Naive B cell (primary cell): Measurements from ENCODE around the gene PRSS27. TPM values are rescaled to one million over a fixed set of nuclear protein-coding genes. Genes with fewer than 3 reads are reported as not detected.

ENCODE experiments used
- ATAC-seq, 2 donors: fragments of 150-1000 bp; cut with Tn5 transposase; 2 replicates each; pipeline ENCODE4 v1.10.0; 2021; ENCODE audit warnings: low read depth in 2 of 2, mild to moderate bottlenecking in 2 of 2, moderate library complexity in 2 of 2
- DNase-seq: peaks from one replicate; pipeline ENCODE4 v3.0.0; 2022
- H3K27ac Mint-ChIP-seq, 6 donors: one replicate each; pipeline ENCODE4 v1.8.0; 2020 to 2022; ENCODE audit warnings: mild to moderate bottlenecking in 6 of 6, mixed read lengths in 6 of 6, moderate library complexity in 5 of 6, inconsistent platforms in 2 of 6
- H3K27me3 Mint-ChIP-seq, 3 donors: one replicate each; pipeline ENCODE4 v1.8.0; 2021 to 2022; ENCODE audit warnings: mixed read lengths in 3 of 3, mild to moderate bottlenecking in 1 of 3
- H3K36me3 Mint-ChIP-seq, 2 donors: one replicate each; pipeline ENCODE4 v1.8.0; 2020 to 2022; ENCODE audit warnings: mixed read lengths in 2 of 2, inconsistent platforms in 1 of 2, mild to moderate bottlenecking in 1 of 2
- H3K4me1 Mint-ChIP-seq, 3 donors: one replicate each; pipeline ENCODE4 v1.8.0; 2020 to 2022; ENCODE audit warnings: mixed read lengths in 3 of 3, inconsistent platforms in 1 of 3, mild to moderate bottlenecking in 1 of 3, moderate library complexity in 1 of 3
- H3K4me3 Mint-ChIP-seq, 8 donors: one replicate each; pipeline ENCODE4 v1.8.0; 2020 to 2022; ENCODE audit warnings: mild to moderate bottlenecking in 8 of 8, mixed read lengths in 8 of 8, moderate library complexity in 8 of 8, inconsistent platforms in 2 of 8
- H3K9me3 Mint-ChIP-seq, 7 donors: one replicate each; pipeline ENCODE4 v1.8.0; 2020 to 2022; ENCODE audit warnings: mixed read lengths in 7 of 7, mild to moderate bottlenecking in 5 of 7, inconsistent platforms in 2 of 7, moderate library complexity in 1 of 7
- polyA plus RNA-seq, 6 donors: library from polyadenylated mRNA; unstranded; fragments of 300-500 nt; fragmentation: Illumina TruSeq; gene quantifications; one replicate each; pipeline ENCODE4 v1.2.3, GENCODE V29; 2021; ENCODE audit warnings: low read depth in 6 of 6

The PRSS27 gene
- polyA plus RNA-seq, 6 donors from 2014 or later: 0.36 TPM; not detected in 5

GRCh38 chr16:2708290-2708639 lies 11.8 kb downstream of the PRSS27 start:
- no peak overlapping the region for H3K27ac Mint-ChIP-seq
- ATAC-seq (no peak), DNase-seq (no peak)
- H3K27me3 Mint-ChIP-seq: no peaks in the 10 kb centered on the region
- peaks cover 0 to 4% (median 3%) of the 10 kb centered on the region in 3 donors for H3K4me1 Mint-ChIP-seq
- H3K36me3 Mint-ChIP-seq: no peaks in the 10 kb centered on the region
- H3K9me3 Mint-ChIP-seq: no peaks in the 10 kb centered on the region
- H3K4me3 Mint-ChIP-seq: no peak overlapping the region

GRCh38 chr16:2707368-2708289 lies 12.4 kb downstream of the PRSS27 start:
- H3K4me3 Mint-ChIP-seq: peak overlapping the region in 1 of 8 donors; percentile 22

GRCh38 chr16:2706611-2707311 lies 13.3 kb downstream of the PRSS27 start:
- no peaks in the 10 kb centered on the region for H3K27me3 Mint-ChIP-seq
- H3K36me3 Mint-ChIP-seq: no peaks in the 10 kb centered on the region
- DNase-seq (no peak), ATAC-seq (no peak)
- H3K27ac Mint-ChIP-seq: peak overlapping the region in 1 of 6 donors; percentile 83
- H3K4me1 Mint-ChIP-seq: peaks cover 0 to 3% (median 3%) of the 10 kb centered on the region in 3 donors
- H3K9me3 Mint-ChIP-seq: no peaks in the 10 kb centered on the region
- no peak overlapping the region for H3K4me3 Mint-ChIP-seq

More at GRCh38 chr16:2707368-2708289, 12.4 kb downstream of the PRSS27 start:
- peaks cover 0 to 4% (median 3%) of the 10 kb centered on the region in 3 donors for H3K4me1 Mint-ChIP-seq
- no peak overlapping the region for H3K27ac Mint-ChIP-seq
- no peaks in the 10 kb centered on the region for H3K27me3 Mint-ChIP-seq
- no peaks in the 10 kb centered on the region for H3K9me3 Mint-ChIP-seq
- no peaks in the 10 kb centered on the region for H3K36me3 Mint-ChIP-seq
- no peak for ATAC-seq
- no peak for DNase-seq

GRCh38 chr16:2706085-2706484 lies 13.9 kb downstream of the PRSS27 start:
- H3K27me3 Mint-ChIP-seq: no peaks in the 10 kb centered on the region
- DNase-seq (no peak), ATAC-seq (no peak)
- no peak overlapping the region for H3K4me3 Mint-ChIP-seq
- peak overlapping the region in 1 of 6 donors; percentile 83 for H3K27ac Mint-ChIP-seq
- H3K9me3 Mint-ChIP-seq: no peaks in the 10 kb centered on the region
- H3K36me3 Mint-ChIP-seq: no peaks in the 10 kb centered on the region
- peaks cover 0 to 3% (median 0%) of the 10 kb centered on the region in 3 donors for H3K4me1 Mint-ChIP-seq

- no peak for DNase-seq
- no peak for ATAC-seq
- no peaks in the 10 kb centered on the region for H3K4me1 Mint-ChIP-seq
- H3K27me3 Mint-ChIP-seq: no peaks in the 10 kb centered on the region
- no peak overlapping the region for H3K27ac Mint-ChIP-seq
- H3K4me3 Mint-ChIP-seq: no peak overlapping the region
- H3K9me3 Mint-ChIP-seq: no peaks in the 10 kb centered on the region
- no peaks in the 10 kb centered on the region for H3K36me3 Mint-ChIP-seq
These were observed 14.7 kb downstream of the PRSS27 start for GRCh38 chr16:2705351-2705750.

- no peak for DNase-seq
- H3K36me3 Mint-ChIP-seq: no peaks in the 10 kb centered on the region
These were observed 15.1 kb downstream of the PRSS27 start for GRCh38 chr16:2704983-2705275.

GRCh38 chr16:2704166-2704982 lies 15.7 kb downstream of the PRSS27 start:
- Mint-ChIP-seq H3K27ac (peak overlapping the region in 1 of 6 donors; percentile 81), H3K9me3 (no peaks in the 10 kb centered on the region), H3K36me3 (no peaks in the 10 kb centered on the region), H3K4me1 (no peaks in the 10 kb centered on the region), H3K4me3 (no peak overlapping the region), H3K27me3 (no peaks in the 10 kb centered on the region)
- ATAC-seq (no peak), DNase-seq (no peak)

More at GRCh38 chr16:2704983-2705275, 15.1 kb downstream of the PRSS27 start:
- no peak for ATAC-seq
- Mint-ChIP-seq H3K9me3 (no peaks in the 10 kb centered on the region), H3K27me3 (no peaks in the 10 kb centered on the region), H3K4me1 (no peaks in the 10 kb centered on the region), H3K4me3 (no peak overlapping the region), H3K27ac (no peak overlapping the region)

GRCh38 chr16:2702871-2703745 lies 16.9 kb downstream of the PRSS27 start:
- DNase-seq: no peak

GRCh38 chr16:2702438-2702825 lies 17.6 kb downstream of the PRSS27 start:
- H3K4me3 Mint-ChIP-seq: no peak overlapping the region
- H3K27ac Mint-ChIP-seq: no peak overlapping the region
- no peaks in the 10 kb centered on the region for H3K4me1 Mint-ChIP-seq
- H3K9me3 Mint-ChIP-seq: no peaks in the 10 kb centered on the region
- ATAC-seq: no peak
- DNase-seq: no peak
- H3K27me3 Mint-ChIP-seq: no peaks in the 10 kb centered on the region
- H3K36me3 Mint-ChIP-seq: peaks cover 0 to under 1% of the 10 kb centered on the region in 2 donors

More at GRCh38 chr16:2702871-2703745, 16.9 kb downstream of the PRSS27 start:
- ATAC-seq: no peak
- H3K9me3 Mint-ChIP-seq: no peaks in the 10 kb centered on the region
- H3K36me3 Mint-ChIP-seq: no peaks in the 10 kb centered on the region
- no peak overlapping the region for H3K4me3 Mint-ChIP-seq
- no peak overlapping the region for H3K27ac Mint-ChIP-seq
- no peaks in the 10 kb centered on the region for H3K4me1 Mint-ChIP-seq
- no peaks in the 10 kb centered on the region for H3K27me3 Mint-ChIP-seq

- peaks cover 0 to 3% (median 0%) of the 10 kb centered on the region in 3 donors for H3K4me1 Mint-ChIP-seq
- H3K27me3 Mint-ChIP-seq: no peaks in the 10 kb centered on the region
- no peak overlapping the region for H3K4me3 Mint-ChIP-seq
- peaks cover 0 to 6% of the 10 kb centered on the region in 2 donors for H3K36me3 Mint-ChIP-seq
- DNase-seq (no peak), ATAC-seq (no peak)
- H3K9me3 Mint-ChIP-seq: no peaks in the 10 kb centered on the region
- H3K27ac Mint-ChIP-seq: no peak overlapping the region
These were observed 18.1 kb downstream of the PRSS27 start for GRCh38 chr16:2701713-2702437.

GRCh38 chr16:2701272-2701671 lies 18.8 kb downstream of the PRSS27 start:
- DNase-seq (no peak), ATAC-seq (no peak)
- H3K27ac Mint-ChIP-seq: no peak overlapping the region
- no peaks in the 10 kb centered on the region for H3K27me3 Mint-ChIP-seq
- no peaks in the 10 kb centered on the region for H3K9me3 Mint-ChIP-seq
- H3K4me1 Mint-ChIP-seq: peaks cover 0 to 5% (median 0%) of the 10 kb centered on the region in 3 donors
- no peak overlapping the region for H3K4me3 Mint-ChIP-seq
- H3K36me3 Mint-ChIP-seq: peaks cover 0 to 9% of the 10 kb centered on the region in 2 donors

GRCh38 chr16:2700786-2701185 lies 19.2 kb downstream of the PRSS27 start:
- no peak for ATAC-seq
- Mint-ChIP-seq H3K4me1 (peaks cover 0 to 5% (median 0%) of the 10 kb centered on the region in 3 donors), H3K36me3 (peaks cover 0 to 9% of the 10 kb centered on the region in 2 donors)

More at GRCh38 chr16:2700786-2701185, 19.2 kb downstream of the PRSS27 start:
- H3K27me3 Mint-ChIP-seq: no peaks in the 10 kb centered on the region
- no peak overlapping the region for H3K27ac Mint-ChIP-seq
- H3K4me3 Mint-ChIP-seq: peak overlapping the region in 1 of 8 donors; percentile 37
- H3K9me3 Mint-ChIP-seq: no peaks in the 10 kb centered on the region
- DNase-seq: no peak
